Breast epithelium (tissue), 3 donors: ENCODE data around the gene MTFMT.

Experiments used
- POLR2A ChIP-seq: fragments of 450-650 bp; IDR thresholded peaks from one replicate; pipeline ENCODE4 v1.6.1; 2016; ENCODE audit warnings: antibody characterized with exemption, mild to moderate bottlenecking, moderate library complexity
- POLR2AphosphoS5 ChIP-seq, 3 donors: sonication (generic); formaldehyde crosslinking; IDR thresholded peaks; one replicate each; pipeline ENCODE4 v1.6.1; 2017; ENCODE audit warnings: antibody characterized with exemption in 3 of 3

GRCh38 chr15:64987136-64987535, 42.3 kb downstream of the MTFMT start:
- no peak for TF ChIP-seq POLR2A
- TF ChIP-seq POLR2AphosphoS5 (IDR thresholded peaks at IDR 0.05), result no peak
